ENCODE data around the gene SORCS3.
"Not testable (repeated sequence)": the region's sequence is repeated elsewhere in the genome, so short reads cannot be mapped to it uniquely, and the experiment has no call there.

The SORCS3 gene

DNA sequence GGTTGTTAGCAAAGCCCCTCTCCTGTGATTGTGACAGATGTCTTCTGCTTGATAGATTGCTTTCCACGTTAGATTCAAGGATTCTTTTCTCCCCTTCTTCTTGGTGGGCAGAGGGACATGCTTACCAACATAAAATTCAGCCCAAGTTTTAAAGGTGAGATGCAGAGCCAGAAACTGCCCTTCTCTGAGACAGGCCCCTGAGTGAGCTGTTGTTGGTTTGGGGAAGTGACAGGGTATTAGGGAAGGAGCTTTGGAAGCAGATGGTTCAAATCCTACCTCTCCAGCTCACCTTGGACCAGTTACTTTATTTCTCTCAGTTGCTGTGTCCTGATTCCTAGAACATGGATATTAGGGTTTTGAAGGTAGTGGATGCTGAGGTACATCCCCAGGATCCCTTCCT lies 53.0 kb downstream of the SORCS3 start:
- no peak overlapping the region for H3K4me3 ChIP-seq (ENCODE audit: low read length)
- H3K79me2 ChIP-seq (ENCODE audit: control insufficient read depth, low read length): no peaks in the 10 kb centered on the region
- H4K20me1 ChIP-seq (ENCODE audit: control insufficient read depth, insufficient read depth, low read depth, low read length): no peaks in the 10 kb centered on the region
- H3F3A ChIP-seq (ENCODE audit: control insufficient read depth, insufficient read depth): no peaks in the 10 kb centered on the region
- H3K4me2 ChIP-seq (ENCODE audit: low read length): no peak overlapping the region
- H3K36me3 ChIP-seq (ENCODE audit: control insufficient read depth, low read length): no peaks in the 10 kb centered on the region
- H3K27me3 ChIP-seq (ENCODE audit: control insufficient read depth, low read length): no peaks in the 10 kb centered on the region
- no peak for TF ChIP-seq EZH2phosphoT487 (IDR thresholded peaks at IDR 0.05; ENCODE audit: borderline replicate concordance, low read length)
- TF ChIP-seq, protein P1, sequence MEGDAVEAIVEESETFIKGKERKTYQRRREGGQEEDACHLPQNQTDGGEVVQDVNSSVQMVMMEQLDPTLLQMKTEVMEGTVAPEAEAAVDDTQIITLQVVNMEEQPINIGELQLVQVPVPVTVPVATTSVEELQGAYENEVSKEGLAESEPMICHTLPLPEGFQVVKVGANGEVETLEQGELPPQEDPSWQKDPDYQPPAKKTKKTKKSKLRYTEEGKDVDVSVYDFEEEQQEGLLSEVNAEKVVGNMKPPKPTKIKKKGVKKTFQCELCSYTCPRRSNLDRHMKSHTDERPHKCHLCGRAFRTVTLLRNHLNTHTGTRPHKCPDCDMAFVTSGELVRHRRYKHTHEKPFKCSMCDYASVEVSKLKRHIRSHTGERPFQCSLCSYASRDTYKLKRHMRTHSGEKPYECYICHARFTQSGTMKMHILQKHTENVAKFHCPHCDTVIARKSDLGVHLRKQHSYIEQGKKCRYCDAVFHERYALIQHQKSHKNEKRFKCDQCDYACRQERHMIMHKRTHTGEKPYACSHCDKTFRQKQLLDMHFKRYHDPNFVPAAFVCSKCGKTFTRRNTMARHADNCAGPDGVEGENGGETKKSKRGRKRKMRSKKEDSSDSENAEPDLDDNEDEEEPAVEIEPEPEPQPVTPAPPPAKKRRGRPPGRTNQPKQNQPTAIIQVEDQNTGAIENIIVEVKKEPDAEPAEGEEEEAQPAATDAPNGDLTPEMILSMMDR (IDR thresholded peaks at IDR 0.05; ENCODE audit: low read depth, low read length, poor library complexity, severe bottlenecking): no peak
- H3K4me1 ChIP-seq (ENCODE audit: control insufficient read depth, low read length): no peaks in the 10 kb centered on the region
- no peak overlapping the region for H3K27ac ChIP-seq (ENCODE audit: low read depth, low read length)
- no peaks in the 10 kb centered on the region for H3K9me2 ChIP-seq (replicated peaks; ENCODE audit: control insufficient read depth, low read length)
- H3K9me3 ChIP-seq (ENCODE audit: control insufficient read depth, insufficient read depth, low read length): no peaks in the 10 kb centered on the region

DNA sequence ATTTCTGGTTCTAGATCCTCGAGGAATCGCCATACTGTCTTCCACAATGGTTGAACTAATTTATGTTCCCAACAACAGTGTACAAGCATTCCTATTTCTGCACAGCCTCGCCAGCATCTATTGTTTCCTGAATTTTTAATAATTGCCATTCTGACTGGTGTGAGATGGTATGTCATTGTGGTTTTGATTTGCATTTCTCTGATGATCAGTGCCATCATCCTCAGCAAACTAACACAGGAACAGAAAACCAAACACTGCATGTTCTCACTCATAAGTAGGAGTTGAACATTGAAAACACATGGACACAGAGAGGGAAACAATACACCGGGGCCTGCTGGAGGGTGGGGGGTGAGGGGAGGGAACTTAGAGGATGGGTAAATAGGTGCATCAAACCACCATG lies 62.2 kb downstream of the SORCS3 start:
- not testable (repeated sequence) for H3K27ac ChIP-seq (ENCODE audit: low read depth, low read length); H4K20me1 ChIP-seq (ENCODE audit: control insufficient read depth, insufficient read depth, low read depth, low read length); H3K4me2 ChIP-seq (ENCODE audit: low read length); H3K36me3 ChIP-seq (ENCODE audit: control insufficient read depth, low read length); H3K27me3 ChIP-seq (ENCODE audit: control insufficient read depth, low read length); H3K4me1 ChIP-seq (ENCODE audit: control insufficient read depth, low read length); H3K9me2 ChIP-seq (replicated peaks; ENCODE audit: control insufficient read depth, low read length); H3F3A ChIP-seq (ENCODE audit: control insufficient read depth, insufficient read depth); H3K9me3 ChIP-seq (ENCODE audit: control insufficient read depth, insufficient read depth, low read length); H3K4me3 ChIP-seq (ENCODE audit: low read length); H3K79me2 ChIP-seq (ENCODE audit: control insufficient read depth, low read length)

DNA sequence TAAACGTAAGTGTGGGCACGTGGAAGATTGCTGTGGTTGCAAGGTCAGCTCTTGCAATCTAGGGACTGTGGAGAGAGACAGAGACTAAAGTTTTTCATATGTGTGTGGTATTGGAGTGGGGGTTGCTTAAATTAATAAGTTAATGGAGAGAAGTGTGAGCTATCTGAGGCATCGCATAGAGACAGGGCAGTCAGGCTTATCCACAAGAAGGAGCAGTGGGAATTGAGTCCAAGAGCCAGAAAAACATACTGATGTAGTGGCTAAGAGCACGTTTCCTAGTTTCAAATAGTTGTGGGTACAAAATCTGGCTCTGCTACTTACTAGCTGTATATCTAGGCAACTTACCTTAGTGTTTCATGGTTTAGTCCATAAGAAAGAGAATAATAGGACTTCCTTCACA lies 65.8 kb downstream of the SORCS3 start:
- Histone ChIP-seq H4K20me1 (ENCODE audit: control insufficient read depth, insufficient read depth, low read depth, low read length) (no peaks in the 10 kb centered on the region), H3K4me1 (ENCODE audit: control insufficient read depth, low read length) (no peaks in the 10 kb centered on the region), H3K27ac (ENCODE audit: low read depth, low read length) (no peak overlapping the region), H3K27me3 (ENCODE audit: control insufficient read depth, low read length) (no peaks in the 10 kb centered on the region), H3K9me2 (replicated peaks; ENCODE audit: control insufficient read depth, low read length) (no peaks in the 10 kb centered on the region), H3K36me3 (ENCODE audit: control insufficient read depth, low read length) (no peaks in the 10 kb centered on the region), H3K9me3 (ENCODE audit: control insufficient read depth, insufficient read depth, low read length) (no peaks in the 10 kb centered on the region), H3F3A (ENCODE audit: control insufficient read depth, insufficient read depth) (no peaks in the 10 kb centered on the region), H3K79me2 (ENCODE audit: control insufficient read depth, low read length) (no peaks in the 10 kb centered on the region), H3K4me3 (ENCODE audit: low read length) (no peak overlapping the region), H3K4me2 (ENCODE audit: low read length) (no peak overlapping the region)
- TF ChIP-seq EZH2phosphoT487 (IDR thresholded peaks at IDR 0.05; ENCODE audit: borderline replicate concordance, low read length): no peak
- TF ChIP-seq, protein P1 (IDR thresholded peaks at IDR 0.05; ENCODE audit: low read depth, low read length, poor library complexity, severe bottlenecking): no peak

DNA sequence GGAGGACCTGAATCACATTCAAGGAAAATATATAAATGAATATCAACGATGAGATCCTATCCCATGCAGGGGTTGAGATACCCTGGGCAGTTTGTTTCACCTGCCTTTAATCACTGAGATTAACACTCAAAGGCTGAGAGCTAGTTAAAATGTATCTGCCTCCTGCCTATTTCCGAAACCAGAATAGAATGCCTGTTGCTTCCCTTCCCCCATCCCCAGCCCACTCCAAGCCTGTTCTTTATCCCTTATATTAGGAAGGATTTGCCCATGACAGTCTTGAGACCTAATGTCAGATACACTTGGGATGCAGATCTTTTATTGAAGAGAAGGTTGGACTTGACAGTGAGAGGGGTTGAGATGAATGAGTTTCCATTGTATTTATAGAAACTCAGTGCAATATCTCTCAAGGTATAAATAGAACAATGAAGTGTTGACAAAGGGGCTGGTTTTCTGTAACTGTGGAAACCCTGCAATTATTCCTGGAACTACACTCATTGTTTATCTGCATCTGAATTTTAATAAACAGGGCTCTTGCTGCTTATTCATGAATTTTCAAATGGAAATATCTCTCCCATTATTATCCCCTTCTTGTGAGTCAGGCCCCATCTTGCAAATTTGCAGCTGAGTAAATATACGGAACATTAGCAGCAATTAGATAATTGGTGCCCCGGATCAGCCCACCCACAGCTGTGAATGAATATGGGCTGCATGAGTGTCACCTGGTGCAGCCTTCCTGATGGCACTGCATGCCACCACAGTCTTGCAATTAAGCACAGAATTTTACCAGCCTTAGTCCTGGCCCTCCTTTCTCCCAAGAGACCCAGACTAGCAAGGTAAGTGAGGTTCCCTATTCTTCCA lies 66.7 kb downstream of the SORCS3 start:
- no peak overlapping the region for H3K4me3 ChIP-seq (ENCODE audit: low read length)
- H3K27me3 ChIP-seq (ENCODE audit: control insufficient read depth, low read length): no peaks in the 10 kb centered on the region
- no peaks in the 10 kb centered on the region for H3K4me1 ChIP-seq (ENCODE audit: control insufficient read depth, low read length)
- no peak for TF ChIP-seq EZH2phosphoT487 (IDR thresholded peaks at IDR 0.05; ENCODE audit: borderline replicate concordance, low read length)
- TF ChIP-seq, protein P1 (IDR thresholded peaks at IDR 0.05; ENCODE audit: low read depth, low read length, poor library complexity, severe bottlenecking): no peak
- H3F3A ChIP-seq (ENCODE audit: control insufficient read depth, insufficient read depth): no peaks in the 10 kb centered on the region
- H3K4me2 ChIP-seq (ENCODE audit: low read length): no peak overlapping the region
- no peaks in the 10 kb centered on the region for H3K9me3 ChIP-seq (ENCODE audit: control insufficient read depth, insufficient read depth, low read length)
- no peaks in the 10 kb centered on the region for H3K79me2 ChIP-seq (ENCODE audit: control insufficient read depth, low read length)
- H3K27ac ChIP-seq (ENCODE audit: low read depth, low read length): no peak overlapping the region
- H3K36me3 ChIP-seq (ENCODE audit: control insufficient read depth, low read length): no peaks in the 10 kb centered on the region
- H4K20me1 ChIP-seq (ENCODE audit: control insufficient read depth, insufficient read depth, low read depth, low read length): no peaks in the 10 kb centered on the region
- no peaks in the 10 kb centered on the region for H3K9me2 ChIP-seq (replicated peaks; ENCODE audit: control insufficient read depth, low read length)
